GM12801 (cell line): ENCODE results near the gene TBR1.

Source experiments
- CTCF ChIP-seq: IDR thresholded peaks from one replicate; pipeline ENCODE4 v1.5.1; 2011; ENCODE audit warnings: control low read depth; ENCODE audit not compliant: insufficient read length; ENCODE audit errors: extremely low read depth

Gene TBR1

GRCh38 chr2:161400076-161400475 lies 16.0 kb upstream of the TBR1 start:
- TF ChIP-seq CTCF = no peak

GRCh38 chr2:161402297-161402696 lies 13.8 kb upstream of the TBR1 start:
- no peak for TF ChIP-seq CTCF

GRCh38 chr2:161406316-161406715 lies 9.8 kb upstream of the TBR1 start:
- TF ChIP-seq CTCF = no peak

GRCh38 chr2:161407597-161407996 lies 8.5 kb upstream of the TBR1 start:
- TF ChIP-seq CTCF = no peak

GRCh38 chr2:161409308-161409907 lies 6.7 kb upstream of the TBR1 start:
- no peak for TF ChIP-seq CTCF

GRCh38 chr2:161412346-161412745 lies 3.8 kb upstream of the TBR1 start:
- TF ChIP-seq CTCF = no peak

- no peak for TF ChIP-seq CTCF
Measured at GRCh38 chr2:161414042-161415033, 1.8 kb upstream of the TBR1 start.
